Activated gamma-delta T cell treated with anti-CD3 and anti-CD28 coated beads, Interleukin-2, amount 50 U/mL, for 16 hours (primary cell): ENCODE measurements around the gene IL17REL.
"Not testable (repeated sequence)": the region's sequence is repeated elsewhere in the genome, so short reads cannot be mapped to it uniquely, and the experiment has no call there.

ENCODE experiments used
- DNase-seq: peaks from one replicate; pipeline ENCODE4 v3.0.0-alpha.2; 2020; ENCODE audit warnings: low read depth

The IL17REL gene

DNA sequence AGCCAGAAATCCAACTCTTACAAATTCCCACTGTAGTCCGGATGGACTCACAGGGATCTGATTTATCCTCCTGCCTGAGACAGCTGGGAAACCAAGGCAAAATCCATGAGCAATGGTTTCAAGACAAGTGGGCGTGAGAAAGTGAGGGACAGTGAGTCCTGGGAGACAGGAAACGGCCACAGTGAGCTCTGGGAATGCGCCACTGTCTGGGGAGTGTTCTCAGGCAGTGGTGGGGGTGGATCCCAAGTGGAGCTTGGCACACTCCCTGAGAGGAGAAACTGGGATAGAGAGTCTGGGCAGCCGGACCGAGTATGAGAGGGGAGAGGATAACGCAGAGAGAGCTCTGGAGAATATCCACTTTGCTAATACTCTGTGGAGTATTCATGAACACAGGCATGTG, 9.8 kb downstream of the IL17REL start:
- DNase-seq: no peak

DNA sequence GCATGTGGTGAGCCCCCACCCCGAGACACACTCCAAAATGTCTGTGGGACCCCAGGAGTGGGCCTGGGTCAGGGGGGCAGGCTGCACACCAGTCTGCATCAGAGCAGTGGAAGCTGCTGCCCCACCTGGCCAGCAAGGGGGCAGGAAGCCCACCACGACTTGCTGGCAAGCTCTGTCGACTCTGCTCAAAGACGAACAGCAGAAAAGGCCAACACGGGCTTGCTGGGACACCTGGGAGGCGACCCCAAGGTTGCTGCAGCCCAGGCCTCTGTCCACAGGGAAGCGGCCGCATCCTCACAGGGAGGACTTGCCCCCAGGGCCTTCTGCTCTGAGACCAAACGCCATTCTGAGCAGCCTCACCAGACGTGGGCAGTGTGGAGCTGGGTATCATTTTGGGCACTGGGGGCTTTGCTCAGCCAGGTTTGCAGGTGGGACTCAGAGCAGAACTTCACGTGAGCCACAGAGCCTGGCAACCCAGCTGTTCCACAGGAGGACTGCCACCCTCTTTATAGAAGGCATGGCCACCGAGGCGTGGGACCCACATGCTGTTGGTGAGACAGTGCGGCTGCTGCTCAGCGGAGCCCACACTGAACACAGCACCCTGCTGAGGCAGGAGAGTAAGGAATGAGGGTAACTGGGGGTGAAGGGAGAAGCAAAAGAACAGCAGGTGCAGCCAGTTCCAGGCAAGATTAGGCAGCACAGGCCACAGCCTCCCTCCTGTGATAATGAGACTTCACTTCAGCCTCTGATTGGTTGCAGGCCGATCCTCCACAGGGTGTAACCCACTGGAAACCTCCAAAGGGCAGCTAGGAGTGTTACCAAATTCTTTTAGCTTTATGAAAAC, 11.0 kb downstream of the IL17REL start:
- no peak for DNase-seq

DNA sequence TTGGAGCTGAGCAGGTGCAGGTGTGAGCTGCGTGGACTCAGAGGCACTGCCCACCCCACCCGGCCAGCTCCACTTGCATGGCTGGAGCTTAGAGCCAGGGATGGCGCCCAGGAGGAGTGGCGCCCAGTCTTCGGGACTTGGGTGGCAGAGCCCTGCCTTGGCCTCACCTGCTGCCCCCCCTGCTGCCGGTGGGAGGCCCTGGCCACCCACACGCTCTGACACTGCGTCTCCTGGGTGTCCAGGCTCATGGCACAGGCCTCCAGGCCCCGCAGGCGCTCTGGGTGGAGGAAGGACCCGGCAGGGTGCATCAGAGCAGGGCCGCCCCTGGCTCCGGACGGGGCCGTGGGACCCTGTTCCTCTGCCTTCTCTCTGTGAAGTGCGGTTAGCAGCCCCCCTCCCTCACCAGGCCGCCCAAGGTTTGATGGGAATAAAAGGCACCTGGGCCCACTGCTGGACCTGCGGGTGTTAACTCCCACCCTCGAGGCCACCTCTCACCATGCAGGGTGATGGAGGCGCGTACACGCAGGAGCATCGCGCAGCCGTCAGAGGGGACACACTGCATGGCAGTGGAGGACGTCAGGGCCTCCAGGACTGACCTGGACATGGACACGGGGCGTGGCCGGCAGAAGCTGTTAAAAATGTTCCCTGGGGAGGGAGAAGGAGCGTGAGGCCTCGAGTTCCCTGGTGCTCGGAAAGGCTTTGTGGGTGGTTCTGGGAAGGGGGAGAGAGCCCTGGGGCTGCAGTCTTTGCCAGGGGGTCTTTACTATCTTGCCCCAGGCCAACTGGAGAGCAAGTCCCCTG, 11.8 kb downstream of the IL17REL start:
- DNase-seq: no peak

DNA sequence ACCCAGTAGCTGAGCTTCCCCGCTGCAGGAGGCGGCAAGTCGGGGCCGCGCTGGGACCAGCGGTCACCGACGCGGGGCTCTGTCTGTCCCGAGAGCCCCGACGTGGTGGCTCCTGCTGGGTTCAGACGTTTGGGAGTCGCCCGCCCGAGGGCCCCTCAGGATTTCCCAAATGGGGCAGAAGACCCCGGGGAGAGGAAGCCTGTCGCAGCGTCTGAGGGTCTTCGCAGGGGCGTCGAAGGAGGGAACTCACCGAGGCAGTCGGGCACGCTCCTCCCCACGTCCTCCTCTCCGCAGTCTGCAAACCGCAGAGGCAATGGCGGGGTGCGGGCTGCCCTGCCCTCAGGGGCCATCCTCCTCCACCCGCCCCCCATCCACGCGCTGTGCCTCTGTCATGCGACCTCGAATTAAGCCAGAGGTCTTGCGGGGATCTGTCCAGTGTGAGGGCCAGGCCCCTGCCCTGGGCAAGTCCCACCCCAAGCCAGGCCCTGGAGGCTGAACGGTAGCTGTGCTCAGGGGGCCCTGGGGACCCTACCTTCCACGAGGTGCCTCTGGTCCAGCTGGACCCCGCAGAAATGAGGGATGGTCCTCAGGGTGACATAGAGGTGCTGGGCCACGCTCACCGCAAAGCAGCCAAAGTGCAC, 12.5 kb downstream of the IL17REL start:
- no peak for DNase-seq

DNA sequence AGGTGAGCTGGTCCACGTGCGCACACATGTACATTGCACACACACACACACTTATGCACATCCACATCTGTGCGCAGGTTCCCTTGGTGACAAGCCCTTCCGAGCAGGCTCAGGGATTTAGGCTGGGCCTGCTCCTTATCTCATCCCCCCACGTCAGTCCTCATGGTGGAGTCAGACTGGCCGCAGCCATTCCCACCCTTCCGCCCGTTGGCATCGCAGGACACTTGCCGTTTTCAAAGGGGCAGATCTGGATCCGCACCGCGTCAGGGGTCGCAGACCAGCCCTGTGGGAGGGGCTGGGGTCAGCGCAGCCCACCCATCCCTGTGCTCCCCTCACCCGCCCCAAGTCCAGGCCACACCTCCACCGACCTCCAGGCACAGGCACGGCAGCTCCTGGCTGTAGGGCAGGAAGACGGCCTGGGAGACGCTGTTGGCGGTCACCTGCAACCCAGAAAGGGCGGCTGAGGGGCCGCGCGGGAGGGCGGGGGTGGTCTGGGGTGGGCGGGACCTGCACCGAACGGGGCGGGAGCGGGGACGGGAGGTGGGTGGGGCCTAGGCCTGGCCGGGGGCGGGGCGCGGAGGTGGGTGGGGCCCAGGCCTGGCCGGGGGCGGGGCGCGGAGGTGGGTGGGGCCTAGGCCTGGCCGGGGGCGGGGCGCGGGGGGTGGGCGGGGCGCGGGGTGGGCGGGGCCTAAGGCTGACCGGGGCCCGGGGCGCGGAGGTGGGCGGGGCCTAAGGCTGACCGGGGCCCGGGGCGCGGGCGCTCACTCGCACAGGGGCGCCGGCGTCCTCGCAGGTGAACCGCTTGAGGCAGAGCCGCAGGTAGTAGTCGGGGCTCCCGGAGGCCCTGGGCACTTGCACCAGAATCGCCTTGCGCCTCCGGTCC, 13.3 kb downstream of the IL17REL start:
- DNase-seq: no peak

DNA sequence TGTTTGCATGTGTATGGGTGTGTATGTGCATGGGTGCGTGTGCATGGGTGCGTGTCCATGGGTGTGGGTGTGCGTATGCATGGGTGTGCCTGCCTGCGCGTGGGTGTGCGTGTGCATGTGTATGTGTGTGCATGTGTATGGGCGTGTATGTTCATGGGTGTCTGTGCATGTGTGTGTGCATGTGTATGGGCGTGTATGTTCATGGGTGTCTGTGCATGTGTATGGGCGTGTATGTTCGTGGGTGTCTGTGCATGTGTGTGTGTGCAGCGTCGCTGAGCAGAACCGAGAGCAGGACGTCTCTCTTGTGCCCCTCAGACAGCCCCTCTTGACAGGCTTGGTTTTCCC, 13.9 kb downstream of the IL17REL start:
- no peak for DNase-seq

DNA sequence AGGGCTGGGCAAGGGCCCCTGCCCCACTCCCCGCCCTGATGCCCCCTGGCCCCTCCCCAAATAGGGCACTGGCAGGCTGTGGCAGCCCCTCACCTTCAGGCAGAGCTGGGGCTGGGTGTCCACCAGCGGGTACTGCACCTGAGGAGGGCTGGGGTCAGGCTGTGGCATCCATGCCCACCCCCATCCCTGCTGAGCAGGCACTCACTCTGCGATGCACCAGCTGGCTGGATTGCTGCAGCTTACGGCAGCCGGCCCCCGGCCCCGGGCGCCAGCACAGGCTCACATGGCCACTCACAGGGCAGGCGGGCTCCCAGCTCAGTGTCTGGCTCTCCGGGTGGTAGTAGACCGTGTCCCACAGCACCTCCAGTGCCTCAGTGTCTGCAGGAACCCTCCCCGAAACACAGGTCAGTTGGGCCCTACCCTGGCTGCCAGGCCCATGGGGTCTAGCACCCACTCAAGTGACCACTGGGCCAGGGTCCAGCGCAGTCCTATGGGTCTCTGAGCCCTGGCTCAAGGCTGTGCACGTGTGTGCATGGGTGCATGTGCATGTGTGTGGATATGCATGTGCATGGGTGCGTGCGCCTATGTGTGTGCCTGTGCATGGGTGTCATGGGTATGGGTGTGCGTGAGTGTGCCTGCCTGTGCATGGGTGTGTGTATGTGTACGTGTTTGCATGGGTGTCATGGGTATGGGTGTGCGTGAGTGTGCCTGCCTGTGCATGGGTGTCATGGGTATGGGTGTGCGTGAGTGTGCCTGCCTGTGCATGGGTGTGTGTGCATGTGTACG, 14.4 kb downstream of the IL17REL start:
- no peak for DNase-seq

DNA sequence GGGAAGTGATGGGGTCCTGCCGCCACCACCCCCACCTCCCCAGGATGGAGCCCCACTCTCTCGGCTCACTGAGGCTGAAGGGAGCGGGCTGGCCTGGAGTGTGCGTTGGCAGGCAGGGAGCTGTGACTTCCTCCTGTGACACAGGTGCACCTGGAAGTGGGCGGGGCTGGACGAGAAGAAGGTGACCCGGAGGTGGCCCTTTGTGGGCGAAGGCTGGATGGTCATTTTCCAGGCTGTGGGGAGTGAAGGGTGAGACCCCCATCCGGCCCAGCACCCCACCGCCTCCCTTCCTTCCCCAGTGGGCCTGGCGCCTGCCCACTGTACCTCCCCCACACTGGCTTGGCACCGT, 15.3 kb downstream of the IL17REL start:
- no peak for DNase-seq

DNA sequence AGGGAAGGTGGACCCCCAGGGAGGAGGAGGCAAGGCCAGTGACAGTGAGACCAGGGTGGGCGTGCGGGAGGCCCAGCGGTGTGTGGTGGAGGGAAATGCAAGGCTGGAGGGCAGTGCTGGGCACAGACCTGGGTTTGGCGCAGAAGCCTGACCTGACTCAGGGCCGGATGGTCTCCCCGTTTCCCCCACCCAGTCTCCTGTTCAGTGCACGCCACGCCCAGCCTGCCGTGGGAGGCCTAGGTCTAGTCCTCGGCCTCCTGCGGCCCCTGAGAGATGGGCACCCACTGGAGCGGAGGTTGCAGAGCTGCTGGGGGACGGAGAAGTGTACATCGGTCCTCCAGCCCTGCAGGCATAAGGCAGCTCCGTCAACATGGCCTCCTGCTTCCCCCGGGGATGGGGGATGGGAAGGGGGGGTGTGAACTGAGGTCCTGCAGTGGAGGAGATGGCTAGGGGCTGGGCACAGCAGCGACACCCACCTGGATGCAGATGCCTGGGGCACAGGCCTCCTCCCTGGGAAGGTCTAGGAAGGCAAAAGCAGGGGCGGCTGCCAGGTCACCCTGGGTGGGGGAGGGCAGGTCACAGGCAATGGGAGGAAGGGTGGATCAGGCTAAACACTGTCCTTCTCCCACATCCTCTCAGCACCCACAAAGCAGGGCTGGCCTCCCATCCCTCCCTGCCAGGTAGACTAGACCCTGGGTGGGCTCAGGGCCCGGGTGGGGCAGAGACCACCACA, 15.9 kb downstream of the IL17REL start:
- no peak for DNase-seq

DNA sequence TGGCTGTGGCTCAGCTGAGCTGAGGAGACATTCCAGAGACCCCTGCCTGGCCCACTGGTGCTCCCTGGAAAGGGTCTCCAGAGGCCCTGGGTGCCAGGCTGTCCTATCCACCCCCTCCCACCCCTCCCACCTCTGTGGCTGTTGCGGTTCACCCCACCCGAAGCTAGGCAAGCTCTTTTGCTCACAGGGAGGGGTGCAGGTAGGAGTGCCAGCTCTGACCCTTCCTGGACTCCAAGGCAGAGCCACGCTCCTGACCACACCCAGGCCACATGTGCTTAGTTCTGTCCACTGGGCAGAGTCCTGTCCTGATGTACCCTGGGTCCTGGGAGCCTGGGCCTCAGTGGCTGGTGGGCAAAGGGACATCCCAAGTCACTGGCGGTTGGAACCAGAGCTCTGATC, 16.4 kb downstream of the IL17REL start:
- DNase-seq: no peak

DNA sequence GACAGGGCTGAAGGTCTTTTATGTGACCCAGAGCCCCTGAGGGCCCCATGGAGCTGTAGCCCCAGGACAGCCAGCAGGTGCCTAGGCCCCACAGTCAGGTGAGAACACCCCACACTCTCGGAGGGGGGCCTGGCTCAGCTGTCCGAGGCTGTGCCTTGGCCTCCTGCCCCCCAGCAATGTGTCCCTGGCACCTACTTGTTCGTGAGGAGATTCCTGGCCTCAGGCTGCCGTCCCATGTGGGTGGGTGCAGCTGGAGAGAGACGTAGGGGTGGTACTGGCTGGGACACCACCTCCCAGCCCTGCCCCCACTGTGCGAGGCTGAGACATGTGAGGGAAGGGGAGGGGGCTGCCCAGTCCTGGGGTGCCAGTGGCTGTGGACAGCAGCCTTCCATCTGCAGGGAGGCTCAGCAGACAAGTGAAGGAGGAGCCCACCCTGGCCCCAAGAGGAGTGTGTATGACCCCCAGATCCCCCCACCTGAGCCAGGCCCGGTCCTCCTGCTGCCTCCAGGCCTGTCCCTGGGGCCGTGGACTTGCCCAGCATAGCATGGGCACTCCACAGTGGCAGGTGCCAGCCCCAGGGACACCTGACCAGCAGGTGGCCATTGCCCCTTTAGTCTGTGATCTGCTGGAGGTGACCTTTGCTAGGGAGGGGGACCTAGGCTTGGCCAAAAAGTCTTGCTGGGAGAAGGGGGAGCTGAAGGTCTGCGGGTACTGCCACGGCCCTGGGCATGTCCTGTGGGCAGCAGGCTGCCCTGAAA, 17.0 kb downstream of the IL17REL start:
- DNase-seq: no peak

DNA sequence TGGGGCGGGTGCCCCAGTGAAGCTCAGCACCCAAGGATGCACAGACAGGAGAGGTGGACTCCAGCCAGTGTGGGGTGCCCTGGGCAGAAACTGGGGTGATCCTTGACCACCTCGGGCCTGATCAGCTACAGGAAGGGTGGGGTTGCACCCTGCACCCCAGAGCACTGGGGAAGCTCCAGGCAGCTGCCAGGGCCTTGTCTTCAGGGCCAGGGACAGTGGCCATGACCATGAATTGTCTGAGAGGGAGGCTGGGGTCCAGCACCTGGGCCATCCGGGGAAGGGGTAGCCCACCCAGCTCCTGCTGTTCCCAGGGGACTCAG, 17.6 kb downstream of the IL17REL start:
- no peak for DNase-seq

DNA sequence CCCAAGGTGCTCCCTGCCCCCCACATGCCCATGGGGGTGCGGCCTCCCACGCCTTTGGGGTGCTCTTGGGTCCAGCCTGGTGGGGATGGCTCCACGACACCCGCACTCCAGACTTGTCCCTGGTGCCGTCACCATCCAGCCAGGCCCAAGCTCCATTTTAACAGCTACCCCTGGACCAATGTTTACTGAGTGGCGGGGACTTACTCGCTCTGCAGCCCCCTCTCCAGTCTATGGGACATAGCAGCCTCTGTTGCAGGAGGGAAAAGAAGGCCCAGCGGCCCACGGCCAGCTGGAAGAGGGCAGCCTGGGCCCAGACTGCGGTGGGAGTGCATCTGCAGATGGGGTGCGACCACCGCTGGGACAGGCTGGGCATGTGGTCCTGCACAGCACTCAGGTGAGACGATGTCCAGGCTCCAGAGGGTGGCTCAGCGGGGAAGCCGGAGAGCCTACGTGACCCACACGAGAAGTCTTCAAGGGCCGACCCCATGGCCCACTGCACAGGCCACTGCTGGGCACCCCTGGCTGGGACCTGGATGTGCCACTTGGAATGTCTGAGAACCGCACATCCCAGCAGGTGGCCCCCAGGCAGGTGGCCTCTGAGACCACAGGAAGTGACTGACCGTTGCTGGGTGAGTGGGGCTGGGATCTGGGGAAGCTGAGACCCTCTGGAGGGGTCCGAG, 18.1 kb downstream of the IL17REL start:
- no peak for DNase-seq

DNA sequence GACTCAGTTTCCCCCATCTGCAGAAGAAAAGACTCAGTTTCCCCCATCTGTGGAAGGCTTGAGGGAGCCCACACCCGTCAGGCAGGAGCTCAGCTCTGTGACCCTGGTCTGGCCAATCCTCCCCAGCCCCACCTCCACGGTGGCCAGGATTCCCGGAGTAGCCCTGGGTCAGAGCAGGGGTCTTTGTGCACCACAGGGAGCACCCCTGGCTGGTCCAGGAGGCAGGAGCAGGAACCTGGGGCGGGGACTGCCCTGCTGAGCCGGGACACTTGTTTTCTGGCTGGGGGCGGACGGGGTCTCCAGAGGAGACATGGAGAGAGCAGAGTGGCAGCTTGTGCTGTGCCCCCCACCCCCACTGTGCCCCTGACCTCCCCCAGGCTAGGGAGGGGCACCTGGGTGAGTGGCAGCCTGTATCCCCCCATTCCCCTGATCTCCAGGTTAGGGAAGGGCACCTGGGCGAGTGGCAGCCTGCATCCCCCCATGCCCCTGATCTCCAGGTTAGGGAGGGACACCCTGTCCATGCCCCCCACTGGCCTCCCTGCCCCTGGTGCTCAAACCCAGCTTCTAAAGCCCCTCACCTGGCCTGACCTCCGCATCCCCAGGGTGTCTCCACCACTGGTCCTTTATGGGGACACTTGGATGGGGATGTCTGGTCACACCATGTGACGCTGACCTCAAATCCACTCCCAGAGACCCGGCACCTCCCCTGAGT, 18.8 kb downstream of the IL17REL start:
- DNase-seq: no peak

DNA sequence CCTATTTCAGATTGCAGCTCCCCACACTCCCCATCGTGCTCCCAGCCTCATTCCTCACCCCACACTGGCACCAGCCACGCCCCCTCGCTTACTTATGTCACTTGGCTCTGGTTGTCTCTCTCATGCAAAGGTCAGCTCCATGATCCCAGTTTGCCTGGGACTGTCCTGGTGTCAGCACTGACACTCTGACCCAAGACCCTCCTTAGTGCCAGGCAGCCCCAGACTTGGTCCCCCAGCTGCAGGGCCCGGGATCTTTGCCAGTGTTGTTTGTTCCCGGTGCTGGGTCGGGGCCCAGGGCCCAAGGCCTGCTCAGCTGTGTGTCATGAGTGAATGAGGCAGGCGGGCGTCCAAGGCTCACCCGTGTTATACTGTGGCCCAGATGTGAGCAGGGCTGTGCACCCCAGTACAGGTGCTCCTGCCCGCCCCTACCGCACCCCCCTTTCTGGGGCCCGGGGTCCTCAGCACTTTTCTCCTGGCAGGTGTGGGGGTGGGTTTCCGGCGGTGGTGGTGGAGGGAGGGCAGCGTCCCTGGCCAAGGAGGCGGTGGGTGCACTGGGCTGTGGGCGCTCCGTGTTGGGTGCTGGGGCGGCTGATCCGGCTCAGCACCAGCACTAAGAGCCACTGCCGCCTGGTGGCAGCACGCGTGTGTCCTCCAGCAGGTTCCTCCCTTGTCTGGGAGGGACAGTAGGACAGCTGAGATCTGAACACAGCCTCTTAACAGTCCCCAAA, 19.5 kb downstream of the IL17REL start:
- peak; percentile 46 for DNase-seq

DNA sequence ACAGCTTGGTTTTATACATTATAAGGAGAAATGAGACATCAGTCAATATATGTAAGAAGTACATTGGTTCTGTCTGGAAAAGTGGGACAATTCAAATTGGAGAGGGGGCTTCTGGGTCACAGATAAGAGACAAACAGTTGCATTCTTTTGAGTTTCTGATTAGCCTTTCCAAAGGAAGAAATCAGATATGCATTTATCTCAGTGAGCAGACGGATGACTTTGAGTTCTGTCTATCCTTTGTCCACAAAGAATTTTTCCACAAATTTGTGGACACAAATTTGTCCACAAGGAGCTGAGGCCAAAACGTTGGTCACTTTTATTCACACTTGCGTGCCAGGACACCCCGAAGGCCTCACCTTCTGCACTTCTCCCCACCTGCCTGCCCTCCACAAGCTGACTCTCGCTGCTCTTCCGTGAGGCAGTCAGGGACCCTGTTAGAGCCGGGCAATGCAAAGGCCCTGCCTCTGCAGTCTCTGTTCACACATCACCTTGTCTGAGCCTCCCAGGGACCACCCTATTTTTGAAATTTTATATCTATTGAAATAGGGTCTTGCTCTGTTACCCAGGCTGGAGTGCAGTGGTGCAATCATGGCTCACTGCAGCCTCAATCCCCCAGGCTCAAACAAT, 20.5 kb downstream of the IL17REL start:
- no peak for DNase-seq

DNA sequence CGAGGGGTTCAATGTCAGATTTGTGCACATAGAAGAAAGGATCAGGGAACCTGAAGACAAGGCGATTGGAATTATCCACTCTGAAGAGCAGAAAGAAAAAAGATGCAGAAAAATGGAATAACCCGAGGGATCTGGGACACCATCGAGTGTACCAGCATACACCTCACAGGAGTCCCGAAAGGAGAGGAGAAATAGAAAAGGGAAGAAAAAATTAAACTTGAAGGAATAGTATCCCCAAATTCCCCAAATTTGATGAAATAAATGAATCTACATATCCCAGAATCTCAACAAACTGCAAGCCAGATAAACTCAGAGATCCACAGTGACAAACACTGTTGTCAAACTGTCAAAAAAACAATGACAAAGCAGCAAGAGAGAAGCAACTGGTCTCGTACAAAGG, 21.4 kb downstream of the IL17REL start:
- DNase-seq: no peak

DNA sequence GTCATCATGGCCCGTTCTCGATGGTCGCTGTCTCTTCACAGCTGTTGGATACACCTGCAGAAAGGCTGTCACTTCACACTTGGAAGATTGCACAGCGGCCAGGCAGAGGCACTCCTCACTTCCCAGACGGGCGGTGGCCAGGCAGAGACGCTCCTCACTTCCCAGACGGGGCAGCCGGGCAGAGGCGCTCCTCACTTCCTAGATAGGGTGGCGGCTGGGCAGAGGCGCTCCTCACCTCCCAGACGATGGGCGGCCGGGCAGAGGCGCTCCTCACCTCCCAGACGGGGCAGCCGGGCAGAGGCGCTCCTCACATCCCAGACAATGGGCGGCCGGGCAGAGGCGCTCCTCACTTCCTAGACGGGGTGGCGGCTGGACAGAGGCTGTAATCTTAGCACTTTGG, 22.7 kb downstream of the IL17REL start:
- not testable (repeated sequence) for DNase-seq
